Measurements from ENCODE around the gene JAZF1. TPM values are rescaled to one million over a fixed set of nuclear protein-coding genes. Genes with fewer than 3 reads are reported as not detected.
"Not testable (repeated sequence)": the region's sequence is repeated elsewhere in the genome, so short reads cannot be mapped to it uniquely, and the experiment has no call there.

The JAZF1 gene
- polyA plus RNA-seq, 3 donors from 2014 or later: 17.7 to 40.2 (median 25.9) TPM

DNA sequence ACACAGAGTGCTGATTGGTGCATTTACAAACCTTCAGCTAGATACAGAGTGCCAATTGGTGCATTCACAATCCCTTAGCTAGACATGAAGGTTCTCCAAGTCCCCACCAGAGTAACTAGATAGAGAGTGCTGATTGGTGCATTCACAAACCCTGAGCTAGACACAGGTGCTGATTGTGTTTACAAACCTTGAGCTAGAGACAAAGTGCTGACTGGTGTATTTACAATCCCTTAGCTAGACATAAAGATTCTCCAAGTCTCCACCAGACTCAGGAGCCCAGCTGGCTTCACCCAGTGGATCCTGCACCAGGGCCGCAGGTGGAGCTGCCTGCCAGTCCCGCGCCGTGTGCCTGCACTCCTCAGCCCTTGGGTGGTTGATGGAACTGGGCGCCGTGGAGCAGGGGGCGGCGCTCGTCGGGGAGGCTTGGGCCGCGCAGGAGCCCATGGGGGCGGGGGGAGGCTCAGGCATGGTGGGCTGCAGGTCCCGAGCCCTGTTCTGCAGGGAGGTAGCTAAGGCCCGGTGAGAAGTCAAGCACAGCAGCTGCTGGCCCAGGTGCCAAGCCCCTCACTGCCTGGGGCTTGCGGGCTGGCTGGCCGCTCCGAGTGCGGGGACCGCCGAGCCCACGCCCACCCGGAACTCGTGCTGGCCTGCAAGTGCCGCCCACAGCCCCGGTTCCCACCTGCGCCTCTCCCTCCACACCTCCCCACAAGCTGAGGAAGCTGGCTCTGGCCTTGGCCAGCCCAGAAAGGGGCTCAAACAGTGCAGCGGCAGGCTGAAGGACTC is 323.7 kb downstream of the JAZF1 start:
- DNase-seq; H3K4me3 Mint-ChIP-seq; H3K9me3 Mint-ChIP-seq; H3K27me3 Mint-ChIP-seq (ENCODE audit: low read depth in 3 of 3): not testable (repeated sequence)
- H3K27ac Mint-ChIP-seq: peak overlapping the region in 1 of 6 donors; percentile 57
- H3K36me3 Mint-ChIP-seq: peaks cover 17 to 19% (median 19%) of the 10 kb centered on the region in 3 donors
- peaks cover 35 to 59% of the 10 kb centered on the region in 2 donors for H3K4me1 Mint-ChIP-seq

DNA sequence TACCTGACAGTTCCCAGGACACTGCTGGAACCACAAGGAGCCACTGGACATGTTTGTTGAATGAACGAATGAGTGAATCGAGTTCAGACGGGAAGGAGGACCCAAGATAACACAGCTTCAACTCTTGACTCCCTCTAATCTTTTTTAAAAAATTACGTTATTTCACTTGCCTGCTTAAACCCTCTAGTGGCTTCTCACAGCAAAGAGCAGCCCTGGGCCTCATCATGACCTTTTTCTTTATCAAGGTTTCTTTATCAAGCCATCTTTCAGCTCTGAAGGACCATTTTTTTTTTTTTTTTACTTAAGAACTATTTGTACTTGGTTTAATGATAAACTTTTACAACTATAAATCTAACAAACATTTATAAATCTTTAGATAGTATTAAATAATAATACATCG is 330.1 kb downstream of the JAZF1 start:
- Mint-ChIP-seq H3K4me1 (peaks cover 17 to 47% of the 10 kb centered on the region in 2 donors), H3K9me3 (peaks cover 0 to 3% (median 0%) of the 10 kb centered on the region in 6 donors), H3K27ac (peak overlapping the region in 2 of 6 donors; percentile 22 to 59), H3K36me3 (peaks cover 6 to 12% (median 7%) of the 10 kb centered on the region in 3 donors), H3K27me3 (ENCODE audit: low read depth in 3 of 3) (peaks cover 2 to 14% (median 3%) of the 10 kb centered on the region in 3 donors), H3K4me3 (no peak overlapping the region)
- no peak for DNase-seq

DNA sequence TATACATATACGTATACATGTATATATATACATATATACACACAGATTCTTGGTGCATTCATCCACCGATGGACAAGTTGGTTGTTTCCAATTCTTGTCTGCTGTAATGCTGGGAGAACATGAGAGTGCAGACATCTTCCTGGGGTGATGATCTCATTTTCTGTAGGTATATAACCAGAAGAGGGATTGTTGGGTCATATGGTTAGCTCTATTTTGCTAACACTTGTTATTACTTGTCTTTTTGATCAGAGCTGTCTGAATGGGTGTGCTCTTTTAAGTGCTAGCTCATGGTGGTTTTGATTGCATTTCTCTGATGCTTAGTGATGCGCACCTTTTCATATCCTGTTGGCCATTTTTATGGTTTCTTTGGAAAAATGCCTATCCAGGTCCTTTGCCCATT is 334.2 kb downstream of the JAZF1 start:
- peaks cover 3 to 10% (median 5%) of the 10 kb centered on the region in 3 donors for H3K27me3 Mint-ChIP-seq (ENCODE audit: low read depth in 3 of 3)
- peaks cover 0 to 5% (median 0%) of the 10 kb centered on the region in 3 donors for H3K36me3 Mint-ChIP-seq
- no peak for DNase-seq
- no peaks in the 10 kb centered on the region for H3K9me3 Mint-ChIP-seq
- H3K4me1 Mint-ChIP-seq: peaks cover 5 to 23% of the 10 kb centered on the region in 2 donors
- H3K4me3 Mint-ChIP-seq: no peak overlapping the region
- H3K27ac Mint-ChIP-seq: peak overlapping the region in 1 of 6 donors; percentile 1

DNA sequence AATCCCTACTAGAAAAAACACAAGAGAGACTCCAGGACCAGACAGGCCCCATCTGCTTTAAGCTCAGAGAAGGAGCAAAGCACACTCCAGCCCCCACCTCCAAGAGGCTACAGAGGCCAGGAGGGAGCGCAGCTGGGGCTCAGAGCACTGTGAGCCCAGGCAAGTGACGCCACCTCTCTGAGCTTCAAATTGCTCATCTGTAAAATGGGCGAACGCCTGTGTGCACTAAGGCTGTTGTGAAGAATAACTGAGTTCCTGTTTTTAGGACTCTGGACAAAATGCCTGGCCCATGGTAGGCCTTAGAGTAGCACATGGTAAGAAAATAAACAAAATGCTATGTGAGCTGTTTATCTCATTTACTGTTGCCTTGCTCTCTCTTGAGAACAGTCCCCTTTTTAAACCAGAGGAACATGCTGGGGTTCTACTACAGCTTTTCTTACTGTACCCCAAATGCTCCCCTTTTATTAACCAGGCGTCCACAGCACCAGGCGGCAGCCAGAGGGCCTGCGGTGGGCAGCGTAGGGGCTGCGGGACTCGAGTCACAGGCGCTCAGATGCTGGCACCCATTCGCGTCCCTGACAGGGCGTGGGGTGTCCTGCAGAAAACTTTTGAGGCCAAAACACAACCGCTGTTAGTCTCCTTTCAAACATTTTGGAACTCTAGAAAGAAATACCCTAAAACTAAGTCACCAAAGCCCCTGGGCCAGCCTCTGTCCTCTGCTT is 336.9 kb downstream of the JAZF1 start:
- Mint-ChIP-seq H3K4me3 (no peak overlapping the region), H3K27ac (peak overlapping the region in 1 of 6 donors; percentile 14), H3K27me3 (ENCODE audit: low read depth in 3 of 3) (peaks cover 6 to 14% (median 8%) of the 10 kb centered on the region in 3 donors), H3K4me1 (peaks cover 3 to 23% of the 10 kb centered on the region in 2 donors), H3K36me3 (peaks cover 0 to 7% (median 6%) of the 10 kb centered on the region in 3 donors), H3K9me3 (no peaks in the 10 kb centered on the region)
- no peak for DNase-seq

DNA sequence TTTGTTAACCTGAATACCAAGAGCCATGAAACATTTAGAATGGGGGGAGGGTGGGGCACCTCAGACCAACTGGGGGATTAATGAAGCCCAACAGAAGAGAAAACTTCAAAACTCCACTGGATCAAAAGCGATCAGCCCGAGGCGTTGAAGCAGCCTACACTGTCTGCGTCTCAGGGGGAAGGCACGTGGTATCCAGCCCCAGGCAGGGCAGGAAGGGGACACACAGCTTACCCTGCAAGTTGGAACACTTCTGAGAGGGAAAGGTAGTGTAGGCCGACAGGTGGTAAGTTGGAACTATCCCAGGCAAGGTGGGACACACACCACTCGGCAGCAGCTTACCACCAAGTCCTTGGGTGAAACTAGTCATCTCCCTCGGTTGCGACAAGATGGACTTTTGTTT is 337.7 kb downstream of the JAZF1 start:
- Mint-ChIP-seq H3K4me1 (peaks cover 2 to 23% of the 10 kb centered on the region in 2 donors), H3K27ac (peak overlapping the region in 2 of 6 donors; percentile 4 to 29), H3K36me3 (peaks cover 0 to 15% (median 15%) of the 10 kb centered on the region in 3 donors), H3K4me3 (no peak overlapping the region), H3K9me3 (no peaks in the 10 kb centered on the region), H3K27me3 (ENCODE audit: low read depth in 3 of 3) (peaks cover 6 to 15% (median 6%) of the 10 kb centered on the region in 3 donors)
- no peak for DNase-seq

DNA sequence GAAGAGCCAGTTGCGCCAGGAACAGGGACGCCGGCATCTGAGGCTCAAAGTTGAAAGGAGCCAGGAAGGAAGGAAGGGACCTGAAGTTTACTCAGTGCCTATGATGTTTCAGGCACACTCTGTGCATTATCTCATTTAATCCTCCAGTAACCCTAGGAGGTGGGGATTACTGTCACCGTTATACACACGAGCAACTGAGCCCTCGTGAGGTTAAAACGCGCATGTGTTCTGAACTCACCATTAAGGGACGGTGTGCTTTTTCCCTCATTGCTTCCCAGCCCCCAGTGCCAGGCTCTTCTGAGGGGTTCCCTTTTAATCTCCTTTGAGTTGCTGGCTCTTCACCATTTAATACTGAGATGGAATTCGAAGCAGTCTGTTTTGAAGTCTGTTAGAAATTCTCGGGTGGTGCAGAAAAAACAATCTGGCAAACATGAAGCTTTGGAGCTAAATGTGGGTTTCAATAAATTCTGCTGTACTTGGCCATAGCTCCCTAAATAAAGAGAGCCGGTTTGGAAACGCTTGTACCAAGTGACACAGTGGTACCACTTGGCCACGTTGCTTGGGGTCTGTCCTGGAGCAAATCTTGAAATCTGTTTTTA is 338.4 kb downstream of the JAZF1 start:
- H3K27ac Mint-ChIP-seq: peak overlapping the region in 2 of 6 donors; percentile 29 to 67
- H3K4me3 Mint-ChIP-seq: no peak overlapping the region
- DNase-seq: no peak
- no peaks in the 10 kb centered on the region for H3K9me3 Mint-ChIP-seq
- H3K4me1 Mint-ChIP-seq: peaks cover 5 to 26% of the 10 kb centered on the region in 2 donors
- peaks cover 0 to 15% (median 15%) of the 10 kb centered on the region in 3 donors for H3K36me3 Mint-ChIP-seq
- peaks cover 6 to 15% (median 8%) of the 10 kb centered on the region in 3 donors for H3K27me3 Mint-ChIP-seq (ENCODE audit: low read depth in 3 of 3)

DNA sequence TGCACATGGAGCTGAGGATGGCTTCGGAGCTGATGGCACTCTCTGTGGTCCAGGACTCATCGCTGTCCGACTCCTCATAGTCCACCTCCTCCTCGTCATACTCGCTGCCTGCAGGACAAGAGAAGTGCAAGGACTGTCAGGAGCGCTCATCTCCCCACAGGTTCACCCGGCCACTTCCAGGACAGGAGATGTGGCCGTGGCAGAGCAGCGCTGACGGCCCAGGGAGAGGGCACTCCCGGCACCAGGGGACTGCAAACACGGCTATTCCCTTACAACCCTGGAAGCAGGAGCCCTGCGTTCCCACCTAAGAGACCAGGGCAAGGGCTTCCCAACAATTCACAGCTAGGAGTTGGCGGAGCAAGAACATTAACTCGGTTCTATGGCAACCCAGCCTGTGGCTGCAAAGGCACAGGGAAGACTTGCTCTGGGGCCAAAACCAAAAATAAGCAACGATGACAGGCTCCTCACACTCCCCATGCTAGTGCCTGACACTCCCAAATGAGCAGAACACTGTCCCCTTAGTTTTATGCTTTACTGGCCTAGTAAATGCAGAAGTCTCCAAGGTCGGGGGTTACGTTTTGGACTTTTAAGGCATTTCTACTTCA is 339.7 kb downstream of the JAZF1 start:
- DNase-seq: no peak
- Mint-ChIP-seq H3K9me3 (no peaks in the 10 kb centered on the region), H3K4me3 (no peak overlapping the region), H3K27ac (peak overlapping the region in 4 of 6 donors; percentile 28 to 62 (median 44)), H3K36me3 (peaks cover 3 to 26% (median 12%) of the 10 kb centered on the region in 3 donors), H3K27me3 (ENCODE audit: low read depth in 3 of 3) (peaks cover 3 to 17% (median 7%) of the 10 kb centered on the region in 3 donors), H3K4me1 (peaks cover 10 to 33% of the 10 kb centered on the region in 2 donors)

DNA sequence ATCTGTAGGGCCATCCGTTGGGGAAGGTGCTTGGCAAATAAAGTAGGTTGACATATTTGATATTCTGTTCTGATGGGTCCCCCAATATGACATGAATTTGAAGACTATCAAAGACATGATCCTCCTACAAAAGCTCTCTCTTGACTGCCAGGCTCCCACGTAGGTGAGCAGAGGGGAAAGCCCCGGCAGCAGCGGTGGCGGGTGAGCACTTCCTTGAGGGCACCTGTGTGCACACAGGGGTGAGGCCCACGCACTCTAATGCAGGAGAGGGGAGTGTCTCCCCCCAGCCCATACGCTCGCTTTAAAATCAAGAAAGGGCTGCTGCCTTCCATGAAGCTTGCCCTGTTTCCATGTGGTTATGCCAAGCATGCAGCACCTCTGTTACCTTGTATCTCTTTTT is 340.3 kb downstream of the JAZF1 start:
- H3K4me3 Mint-ChIP-seq: no peak overlapping the region
- peaks cover 3 to 28% (median 10%) of the 10 kb centered on the region in 3 donors for H3K36me3 Mint-ChIP-seq
- peaks cover 0 to 17% (median 6%) of the 10 kb centered on the region in 3 donors for H3K27me3 Mint-ChIP-seq (ENCODE audit: low read depth in 3 of 3)
- H3K27ac Mint-ChIP-seq: peak overlapping the region in 3 of 6 donors; percentile 58 to 62 (median 61)
- H3K4me1 Mint-ChIP-seq: peaks cover 10 to 33% of the 10 kb centered on the region in 2 donors
- H3K9me3 Mint-ChIP-seq: no peaks in the 10 kb centered on the region
- no peak for DNase-seq

DNA sequence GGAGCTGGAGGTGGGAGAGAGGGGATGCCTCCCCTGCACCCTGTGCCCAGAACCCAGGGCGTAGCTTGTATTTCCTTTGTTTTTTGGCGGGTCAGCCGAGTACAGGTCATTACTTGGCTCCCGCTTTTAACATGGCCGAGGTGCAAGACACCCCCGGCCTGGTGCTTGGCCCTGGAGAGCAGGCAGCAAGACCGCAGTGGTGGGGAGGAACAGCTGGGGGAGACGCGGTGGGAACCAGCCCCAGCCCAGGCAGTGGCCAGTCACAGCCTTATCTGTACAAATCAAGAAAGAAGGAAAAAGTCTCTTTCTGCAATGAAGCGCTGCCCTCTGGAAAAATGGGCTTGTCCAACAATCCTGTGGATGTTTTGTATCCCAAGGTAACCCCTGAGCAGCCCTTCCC is 341.5 kb downstream of the JAZF1 start:
- peaks cover 5 to 35% (median 15%) of the 10 kb centered on the region in 3 donors for H3K36me3 Mint-ChIP-seq
- peak overlapping the region in 4 of 6 donors; percentile 10 to 74 (median 38) for H3K27ac Mint-ChIP-seq
- H3K27me3 Mint-ChIP-seq (ENCODE audit: low read depth in 3 of 3): peaks cover 0 to 17% (median 6%) of the 10 kb centered on the region in 3 donors
- H3K4me1 Mint-ChIP-seq: peaks cover 12 to 33% of the 10 kb centered on the region in 2 donors
- DNase-seq: no peak
- no peak overlapping the region for H3K4me3 Mint-ChIP-seq
- no peaks in the 10 kb centered on the region for H3K9me3 Mint-ChIP-seq

DNA sequence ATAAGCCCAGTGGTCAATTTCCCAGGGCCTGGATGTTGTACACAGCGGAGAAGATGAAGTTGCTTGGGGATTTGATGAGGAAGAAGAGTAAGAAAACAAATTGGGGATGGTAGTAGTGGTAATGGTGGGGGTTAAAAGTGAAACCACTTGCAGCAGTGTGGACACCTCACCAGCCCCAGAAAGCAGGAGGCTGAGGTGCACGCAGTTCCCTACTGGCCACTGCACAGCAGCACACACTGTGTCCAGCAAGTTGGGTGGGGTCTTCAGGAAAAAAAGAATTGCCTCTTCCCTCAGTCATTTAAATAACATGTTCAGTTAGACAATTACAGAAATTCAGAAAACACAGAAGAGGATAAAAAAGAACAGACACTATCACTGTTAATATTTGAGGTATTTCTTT is 344.1 kb downstream of the JAZF1 start:
- Mint-ChIP-seq H3K4me1 (peaks cover 12 to 33% of the 10 kb centered on the region in 2 donors), H3K27me3 (ENCODE audit: low read depth in 3 of 3) (peaks cover 0 to 13% (median 7%) of the 10 kb centered on the region in 3 donors), H3K27ac (peak overlapping the region; percentile 40 to 88 (median 66))

DNA sequence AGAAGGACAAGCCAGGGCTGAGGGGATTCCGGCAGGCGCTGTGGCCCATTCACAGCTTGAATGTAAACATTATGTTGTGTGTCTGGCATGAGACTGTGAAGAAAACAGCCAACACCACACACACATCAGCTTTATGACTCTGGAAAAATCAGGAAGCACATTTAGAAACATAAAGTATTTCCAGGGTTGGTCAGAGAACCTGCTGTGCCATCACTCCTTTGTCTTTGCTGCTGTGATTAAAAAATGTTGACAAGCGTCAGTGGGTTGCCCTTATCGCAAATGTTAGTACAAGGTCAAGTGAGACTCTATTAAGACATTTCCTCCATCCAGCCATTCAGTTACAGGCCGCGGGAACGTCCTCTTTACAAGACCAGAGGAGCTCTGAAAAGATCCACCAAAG is 345.2 kb downstream of the JAZF1 start:
- peaks cover 12 to 33% of the 10 kb centered on the region in 2 donors for H3K4me1 Mint-ChIP-seq
- no peak for DNase-seq
- H3K9me3 Mint-ChIP-seq: no peaks in the 10 kb centered on the region
- peaks cover 5 to 40% (median 18%) of the 10 kb centered on the region in 3 donors for H3K36me3 Mint-ChIP-seq
- H3K27ac Mint-ChIP-seq: peak overlapping the region in 3 of 6 donors; percentile 40 to 80 (median 51)
- no peak overlapping the region for H3K4me3 Mint-ChIP-seq
- peaks cover 0 to 6% (median 5%) of the 10 kb centered on the region in 3 donors for H3K27me3 Mint-ChIP-seq (ENCODE audit: low read depth in 3 of 3)

More for the DNA sequence above, 344.1 kb downstream of the JAZF1 start:
- no peak for DNase-seq
- no peaks in the 10 kb centered on the region for H3K9me3 Mint-ChIP-seq
- no peak overlapping the region for H3K4me3 Mint-ChIP-seq
- peaks cover 5 to 42% (median 15%) of the 10 kb centered on the region in 3 donors for H3K36me3 Mint-ChIP-seq

DNA sequence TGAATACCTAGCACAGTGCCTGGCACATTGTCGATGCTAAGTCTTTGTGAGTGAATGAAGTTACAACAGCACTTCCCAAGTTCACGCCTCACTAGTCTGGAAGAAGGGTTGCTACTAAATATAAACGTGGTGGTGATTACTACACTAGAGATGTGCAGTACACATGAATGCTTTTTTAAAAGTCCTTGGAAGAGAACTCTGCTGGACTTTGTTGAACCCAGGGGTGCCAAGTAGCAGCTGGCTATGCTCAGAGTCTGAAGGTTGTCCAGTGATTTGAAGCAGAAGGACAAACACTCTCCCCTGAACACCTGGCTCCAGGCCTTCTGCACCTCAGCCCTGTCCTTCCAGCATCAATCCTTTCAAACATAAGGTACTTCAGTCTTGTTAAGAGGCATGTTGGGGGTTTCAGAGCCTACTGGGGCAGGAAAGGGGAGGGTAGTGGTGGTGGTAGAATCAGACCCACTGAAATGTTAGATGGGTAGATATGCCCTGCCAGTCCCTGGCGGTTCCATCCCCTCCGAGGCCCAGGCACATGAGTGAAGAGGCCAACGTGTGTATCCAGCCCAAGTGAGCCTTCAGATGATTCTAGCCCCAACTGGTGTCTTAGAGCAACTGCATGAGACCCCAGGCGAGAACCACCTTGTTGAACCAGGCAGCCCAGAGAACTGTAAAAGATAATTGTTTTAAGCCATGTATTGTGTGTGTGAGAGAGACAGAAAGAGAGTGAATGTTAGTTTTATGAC is 346.2 kb downstream of the JAZF1 start:
- no peak overlapping the region for H3K4me3 Mint-ChIP-seq

More for the DNA sequence above, 346.2 kb downstream of the JAZF1 start:
- H3K27ac Mint-ChIP-seq: peak overlapping the region; percentile 2 to 80 (median 16)
- DNase-seq: no peak
- no peaks in the 10 kb centered on the region for H3K9me3 Mint-ChIP-seq
- peaks cover 0 to 5% (median 4%) of the 10 kb centered on the region in 3 donors for H3K27me3 Mint-ChIP-seq (ENCODE audit: low read depth in 3 of 3)
- H3K4me1 Mint-ChIP-seq: peaks cover 12 to 33% of the 10 kb centered on the region in 2 donors
- H3K36me3 Mint-ChIP-seq: peaks cover 5 to 38% (median 18%) of the 10 kb centered on the region in 3 donors

All from immature natural killer cell (primary cell).